GM23338 (cell line): ENCODE results near the gene TFCP2. TPM values are rescaled to one million over a fixed set of nuclear protein-coding genes. Genes with fewer than 3 reads are reported as not detected.

Experiments used
- ATAC-seq: fragments of 200-7000 bp; cut with Tn5 transposase; 3 replicates; pipeline ENCODE4 v1.9.1; 2020
- DNase-seq: peaks from one replicate; pipeline ENCODE4 v3.0.0-alpha.2; 2015; ENCODE audit warnings: low spot score
- H2AFZ ChIP-seq: fragments of 200-600 bp; sonication (generic); 2 replicates; pipeline ENCODE4 v1.8.0; 2016; ENCODE audit warnings: antibody characterized with exemption, mild to moderate bottlenecking, moderate library complexity
- H3F3A ChIP-seq: fragments of 200-600 bp; sonication (generic); replicated peaks from 2 replicates; pipeline ENCODE4 v1.8.0; 2017; ENCODE audit warnings: antibody characterized with exemption, mixed run types, low read depth
- H3K27ac ChIP-seq: fragments of 200-600 bp; sonication (generic); 2 replicates; pipeline ENCODE4 v1.6.1; 2016; ENCODE audit warnings: low read depth
- H3K27me3 ChIP-seq: fragments of 200-600 bp; sonication (generic); 2 replicates; pipeline ENCODE4 v1.8.0; 2016; ENCODE audit warnings: mild to moderate bottlenecking, mixed run types, moderate library complexity; ENCODE audit not compliant: insufficient read depth
- H3K36me3 ChIP-seq: fragments of 200-600 bp; sonication (generic); 2 replicates; pipeline ENCODE4 v1.8.0; 2016; ENCODE audit warnings: mild to moderate bottlenecking; ENCODE audit not compliant: insufficient read depth
- H3K4me1 ChIP-seq: fragments of 200-600 bp; sonication (generic); 2 replicates; pipeline ENCODE4 v1.8.0; 2016; ENCODE audit warnings: mild to moderate bottlenecking, moderate library complexity; ENCODE audit not compliant: insufficient read depth
- H3K4me2 ChIP-seq: fragments of 200-600 bp; sonication (generic); 2 replicates; pipeline ENCODE4 v1.7.1; 2017; ENCODE audit warnings: mixed run types
- H3K4me3 ChIP-seq: fragments of 200-600 bp; sonication (generic); 2 replicates; pipeline ENCODE4 v1.6.1; 2016; ENCODE audit warnings: mixed run types
- H3K79me2 ChIP-seq: fragments of 200-600 bp; sonication (generic); replicated peaks from 2 replicates; pipeline ENCODE4 v1.8.0; 2017; ENCODE audit warnings: mild to moderate bottlenecking; ENCODE audit not compliant: insufficient read depth
- H3K9me2 ChIP-seq: fragments of 200-600 bp; sonication (generic); 2 replicates; pipeline ENCODE4 v1.8.0; 2017; ENCODE audit not compliant: insufficient read depth
- H4K20me1 ChIP-seq: fragments of 200-600 bp; sonication (generic); replicated peaks from 2 replicates; pipeline ENCODE4 v1.8.0; 2017; ENCODE audit warnings: mild to moderate bottlenecking; ENCODE audit not compliant: insufficient read depth
- H3K27ac Mint-ChIP-seq: 2 replicates; pipeline ENCODE4 v1.8.0; 2020; ENCODE audit warnings: inconsistent platforms, mild to moderate bottlenecking, moderate library complexity, mixed read lengths
- H3K27me3 Mint-ChIP-seq: 3 replicates; pipeline ENCODE4 v1.8.0; 2022; ENCODE audit warnings: low read depth, mild to moderate bottlenecking, moderate library complexity, mixed read lengths, inconsistent platforms; ENCODE audit not compliant: insufficient read depth, poor library complexity
- H3K36me3 Mint-ChIP-seq: 3 replicates; pipeline ENCODE4 v1.8.0; 2021; ENCODE audit warnings: low read depth, mild to moderate bottlenecking, inconsistent platforms, moderate library complexity, mixed read lengths
- H3K4me1 Mint-ChIP-seq: 3 replicates; pipeline ENCODE4 v1.8.0; 2020; ENCODE audit warnings: mild to moderate bottlenecking, inconsistent platforms, mixed read lengths
- H3K4me3 Mint-ChIP-seq: 3 replicates; pipeline ENCODE4 v1.8.0; 2021; ENCODE audit warnings: moderate library complexity, mild to moderate bottlenecking, inconsistent platforms, mixed read lengths
- H3K9me3 Mint-ChIP-seq: 3 replicates; pipeline ENCODE4 v1.8.0; 2020; ENCODE audit warnings: moderate library complexity, mild to moderate bottlenecking, inconsistent platforms, mixed read lengths
- CREB1 ChIP-seq: fragments of 250-450 bp; sonication (Bioruptor Pico); IDR thresholded peaks from 2 replicates; pipeline ENCODE4 v1.5.0; 2020; ENCODE audit warnings: low read depth, mild to moderate bottlenecking, moderate library complexity
- EZH2 ChIP-seq: fragments of 200-600 bp; sonication (generic); IDR thresholded peaks from one replicate; pipeline ENCODE4 v1.8.0; 2017; ENCODE audit warnings: antibody characterized with exemption, mild to moderate bottlenecking, low read depth; ENCODE audit not compliant: unreplicated experiment
- EZH2phosphoT487 ChIP-seq: fragments of 200-600 bp; sonication (generic); IDR thresholded peaks from one replicate; pipeline ENCODE4 v1.8.1; 2018; ENCODE audit warnings: antibody characterized with exemption; ENCODE audit not compliant: unreplicated experiment
- JUNB ChIP-seq: IDR thresholded peaks from one replicate; pipeline ENCODE4 v1.6.1; 2016; ENCODE audit warnings: antibody characterized with exemption; ENCODE audit not compliant: unreplicated experiment
- NANOG ChIP-seq: IDR thresholded peaks from 2 replicates; pipeline ENCODE4 v1.6.1; 2016; ENCODE audit warnings: antibody characterized with exemption, borderline replicate concordance
- POLR2AphosphoS5 ChIP-seq: IDR thresholded peaks from 2 replicates; pipeline ENCODE4 v1.6.1; 2016; ENCODE audit warnings: antibody characterized with exemption, low read depth
- STAT1 ChIP-seq: IDR thresholded peaks from one replicate; pipeline ENCODE4 v1.6.1; 2016; ENCODE audit warnings: antibody characterized with exemption; ENCODE audit not compliant: unreplicated experiment
- ZNF114 ChIP-seq: fragments of 250-450 bp; sonication (Bioruptor Pico); IDR thresholded peaks from 2 replicates; pipeline ENCODE4 v1.5.0; 2020; ENCODE audit warnings: mild to moderate bottlenecking, moderate library complexity
- ZNF331 ChIP-seq: fragments of 250-450 bp; sonication (Bioruptor Pico); IDR thresholded peaks from 2 replicates; pipeline ENCODE4 v1.5.0; 2020; ENCODE audit warnings: low read depth, mild to moderate bottlenecking, moderate library complexity
- polyA plus RNA-seq: library from polyadenylated mRNA; unstranded; fragments of >200 nt; fragmentation: Nextera tagmentation; extraction: Ambion mirVana; gene quantifications from 2 replicates; pipeline ENCODE4 v1.2.1, GENCODE V29; 2016
- total RNA-seq: library from RNA; depleted of rRNA; stranded (reverse); fragments of >200 nt; shearing (Covaris generic); gene quantifications from 2 replicates; pipeline ENCODE4 v1.2.3, GENCODE V29; 2014
- TF ChIP-seq, protein P1 (sequence below): fragments of 250-450 bp; sonication (Bioruptor Pico); IDR thresholded peaks from 2 replicates; pipeline ENCODE4 v1.5.0; 2020; ENCODE audit warnings: mild to moderate bottlenecking, moderate library complexity
- TF ChIP-seq, protein P2 (sequence below): IDR thresholded peaks from 2 replicates; pipeline ENCODE4 v1.6.1; 2016; ENCODE audit warnings: antibody characterized with exemption
- TF ChIP-seq, protein P3 (sequence below), 2 experiments: fragments of 200-600 bp in 1 of 2; sonication (generic) in 1 of 2; conservative IDR thresholded peaks; 2 replicates each; pipeline versions ENCODE4 v1.5.1 to v1.6.1; 2016 to 2017; ENCODE audit warnings: antibody characterized with exemption in 2 of 2, low read depth in 2 of 2, mild to moderate bottlenecking in 2 of 2, moderate library complexity in 1 of 2
- TF ChIP-seq, protein P4 (sequence below): IDR thresholded peaks from one replicate; pipeline ENCODE4 v1.6.1; 2018; ENCODE audit warnings: antibody characterized with exemption; ENCODE audit not compliant: unreplicated experiment

TFCP2 gene
- total and polyA plus RNA-seq, 2 experiments from 2014 or later = 15.2 to 30.5 TPM

DNA sequence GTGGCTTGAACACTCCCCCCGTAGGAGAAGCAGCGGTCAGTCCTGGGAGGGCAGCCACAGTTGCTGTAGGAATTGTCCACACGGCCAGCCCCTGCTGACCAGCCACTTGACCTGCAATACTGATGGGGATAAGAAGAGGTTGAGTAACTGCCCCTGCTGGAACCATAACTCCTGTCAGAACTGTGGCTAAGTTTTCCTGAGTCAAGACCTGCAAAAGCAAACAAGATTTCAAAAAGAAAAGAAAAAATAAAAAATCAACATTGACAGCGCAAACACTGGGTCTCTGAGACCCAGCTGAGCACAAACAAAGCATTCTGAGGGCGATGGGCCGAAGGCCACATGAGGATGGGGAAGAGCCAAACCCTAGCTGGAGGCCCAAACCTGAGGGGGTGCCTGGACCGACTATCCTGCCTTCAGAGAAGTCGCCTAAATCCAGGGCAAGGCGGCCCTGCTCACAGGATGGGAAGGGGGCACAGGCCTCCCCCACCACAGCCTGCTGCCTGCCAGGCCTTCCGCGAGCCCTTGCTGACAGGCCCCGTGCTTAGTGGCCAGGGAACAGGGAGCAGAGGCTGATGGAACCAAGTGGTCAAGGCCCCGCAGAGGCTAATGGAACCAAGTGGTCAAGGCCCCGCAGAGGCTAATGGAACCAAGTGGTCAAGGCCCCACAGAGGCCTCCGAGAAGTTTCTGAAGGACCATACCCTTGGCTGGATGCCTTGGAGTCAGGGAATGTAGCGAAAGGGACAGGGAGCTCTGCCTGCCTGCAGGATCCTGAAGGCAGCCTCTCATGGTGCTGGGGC is 25.8 kb upstream of the TFCP2 start:
- H3K36me3 ChIP-seq = no peaks in the 10 kb centered on the region
- H3K4me3 Mint-ChIP-seq = no peak overlapping the region
- no peaks in the 10 kb centered on the region for H3K79me2 ChIP-seq
- no peak overlapping the region for H2AFZ ChIP-seq
- no peaks in the 10 kb centered on the region for H3K27me3 ChIP-seq
- H3K9me2 ChIP-seq = no peaks in the 10 kb centered on the region
- ATAC-seq = no peak
- no peak overlapping the region for H3K27ac ChIP-seq
- no peaks in the 10 kb centered on the region for H4K20me1 ChIP-seq
- no peak overlapping the region for H3K4me2 ChIP-seq
- H3K36me3 Mint-ChIP-seq = no peaks in the 10 kb centered on the region
- no peak for TF ChIP-seq ZNF114 (CRISPR knock-in tag)
- TF ChIP-seq, protein P1, sequence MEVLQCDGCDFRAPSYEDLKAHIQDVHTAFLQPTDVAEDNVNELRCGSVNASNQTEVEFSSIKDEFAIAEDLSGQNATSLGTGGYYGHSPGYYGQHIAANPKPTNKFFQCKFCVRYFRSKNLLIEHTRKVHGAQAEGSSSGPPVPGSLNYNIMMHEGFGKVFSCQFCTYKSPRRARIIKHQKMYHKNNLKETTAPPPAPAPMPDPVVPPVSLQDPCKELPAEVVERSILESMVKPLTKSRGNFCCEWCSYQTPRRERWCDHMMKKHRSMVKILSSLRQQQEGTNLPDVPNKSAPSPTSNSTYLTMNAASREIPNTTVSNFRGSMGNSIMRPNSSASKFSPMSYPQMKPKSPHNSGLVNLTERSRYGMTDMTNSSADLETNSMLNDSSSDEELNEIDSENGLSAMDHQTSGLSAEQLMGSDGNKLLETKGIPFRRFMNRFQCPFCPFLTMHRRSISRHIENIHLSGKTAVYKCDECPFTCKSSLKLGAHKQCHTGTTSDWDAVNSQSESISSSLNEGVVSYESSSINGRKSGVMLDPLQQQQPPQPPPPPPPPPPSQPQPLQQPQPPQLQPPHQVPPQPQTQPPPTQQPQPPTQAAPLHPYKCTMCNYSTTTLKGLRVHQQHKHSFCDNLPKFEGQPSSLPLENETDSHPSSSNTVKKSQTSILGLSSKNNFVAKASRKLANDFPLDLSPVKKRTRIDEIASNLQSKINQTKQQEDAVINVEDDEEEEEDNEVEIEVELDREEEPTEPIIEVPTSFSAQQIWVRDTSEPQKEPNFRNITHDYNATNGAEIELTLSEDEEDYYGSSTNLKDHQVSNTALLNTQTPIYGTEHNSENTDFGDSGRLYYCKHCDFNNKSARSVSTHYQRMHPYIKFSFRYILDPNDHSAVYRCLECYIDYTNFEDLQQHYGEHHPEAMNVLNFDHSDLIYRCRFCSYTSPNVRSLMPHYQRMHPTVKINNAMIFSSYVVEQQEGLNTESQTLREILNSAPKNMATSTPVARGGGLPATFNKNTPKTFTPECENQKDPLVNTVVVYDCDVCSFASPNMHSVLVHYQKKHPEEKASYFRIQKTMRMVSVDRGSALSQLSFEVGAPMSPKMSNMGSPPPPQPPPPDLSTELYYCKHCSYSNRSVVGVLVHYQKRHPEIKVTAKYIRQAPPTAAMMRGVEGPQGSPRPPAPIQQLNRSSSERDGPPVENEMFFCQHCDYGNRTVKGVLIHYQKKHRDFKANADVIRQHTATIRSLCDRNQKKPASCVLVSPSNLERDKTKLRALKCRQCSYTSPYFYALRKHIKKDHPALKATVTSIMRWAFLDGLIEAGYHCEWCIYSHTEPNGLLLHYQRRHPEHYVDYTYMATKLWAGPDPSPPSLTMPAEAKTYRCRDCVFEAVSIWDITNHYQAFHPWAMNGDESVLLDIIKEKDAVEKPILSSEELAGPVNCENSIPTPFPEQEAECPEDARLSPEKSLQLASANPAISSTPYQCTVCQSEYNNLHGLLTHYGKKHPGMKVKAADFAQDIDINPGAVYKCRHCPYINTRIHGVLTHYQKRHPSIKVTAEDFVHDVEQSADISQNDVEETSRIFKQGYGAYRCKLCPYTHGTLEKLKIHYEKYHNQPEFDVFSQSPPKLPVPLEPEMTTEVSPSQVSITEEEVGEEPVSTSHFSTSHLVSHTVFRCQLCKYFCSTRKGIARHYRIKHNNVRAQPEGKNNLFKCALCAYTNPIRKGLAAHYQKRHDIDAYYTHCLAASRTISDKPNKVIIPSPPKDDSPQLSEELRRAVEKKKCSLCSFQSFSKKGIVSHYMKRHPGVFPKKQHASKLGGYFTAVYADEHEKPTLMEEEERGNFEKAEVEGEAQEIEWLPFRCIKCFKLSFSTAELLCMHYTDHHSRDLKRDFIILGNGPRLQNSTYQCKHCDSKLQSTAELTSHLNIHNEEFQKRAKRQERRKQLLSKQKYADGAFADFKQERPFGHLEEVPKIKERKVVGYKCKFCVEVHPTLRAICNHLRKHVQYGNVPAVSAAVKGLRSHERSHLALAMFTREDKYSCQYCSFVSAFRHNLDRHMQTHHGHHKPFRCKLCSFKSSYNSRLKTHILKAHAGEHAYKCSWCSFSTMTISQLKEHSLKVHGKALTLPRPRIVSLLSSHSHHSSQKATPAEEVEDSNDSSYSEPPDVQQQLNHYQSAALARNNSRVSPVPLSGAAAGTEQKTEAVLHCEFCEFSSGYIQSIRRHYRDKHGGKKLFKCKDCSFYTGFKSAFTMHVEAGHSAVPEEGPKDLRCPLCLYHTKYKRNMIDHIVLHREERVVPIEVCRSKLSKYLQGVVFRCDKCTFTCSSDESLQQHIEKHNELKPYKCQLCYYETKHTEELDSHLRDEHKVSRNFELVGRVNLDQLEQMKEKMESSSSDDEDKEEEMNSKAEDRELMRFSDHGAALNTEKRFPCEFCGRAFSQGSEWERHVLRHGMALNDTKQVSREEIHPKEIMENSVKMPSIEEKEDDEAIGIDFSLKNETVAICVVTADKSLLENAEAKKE (CRISPR knock-in tag) = no peak
- TF ChIP-seq POLR2AphosphoS5 = no peak
- TF ChIP-seq JUNB = no peak
- no peak for TF ChIP-seq NANOG
- TF ChIP-seq, protein P2, sequence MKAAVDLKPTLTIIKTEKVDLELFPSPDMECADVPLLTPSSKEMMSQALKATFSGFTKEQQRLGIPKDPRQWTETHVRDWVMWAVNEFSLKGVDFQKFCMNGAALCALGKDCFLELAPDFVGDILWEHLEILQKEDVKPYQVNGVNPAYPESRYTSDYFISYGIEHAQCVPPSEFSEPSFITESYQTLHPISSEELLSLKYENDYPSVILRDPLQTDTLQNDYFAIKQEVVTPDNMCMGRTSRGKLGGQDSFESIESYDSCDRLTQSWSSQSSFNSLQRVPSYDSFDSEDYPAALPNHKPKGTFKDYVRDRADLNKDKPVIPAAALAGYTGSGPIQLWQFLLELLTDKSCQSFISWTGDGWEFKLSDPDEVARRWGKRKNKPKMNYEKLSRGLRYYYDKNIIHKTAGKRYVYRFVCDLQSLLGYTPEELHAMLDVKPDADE = no peak
- TF ChIP-seq, protein P3, sequence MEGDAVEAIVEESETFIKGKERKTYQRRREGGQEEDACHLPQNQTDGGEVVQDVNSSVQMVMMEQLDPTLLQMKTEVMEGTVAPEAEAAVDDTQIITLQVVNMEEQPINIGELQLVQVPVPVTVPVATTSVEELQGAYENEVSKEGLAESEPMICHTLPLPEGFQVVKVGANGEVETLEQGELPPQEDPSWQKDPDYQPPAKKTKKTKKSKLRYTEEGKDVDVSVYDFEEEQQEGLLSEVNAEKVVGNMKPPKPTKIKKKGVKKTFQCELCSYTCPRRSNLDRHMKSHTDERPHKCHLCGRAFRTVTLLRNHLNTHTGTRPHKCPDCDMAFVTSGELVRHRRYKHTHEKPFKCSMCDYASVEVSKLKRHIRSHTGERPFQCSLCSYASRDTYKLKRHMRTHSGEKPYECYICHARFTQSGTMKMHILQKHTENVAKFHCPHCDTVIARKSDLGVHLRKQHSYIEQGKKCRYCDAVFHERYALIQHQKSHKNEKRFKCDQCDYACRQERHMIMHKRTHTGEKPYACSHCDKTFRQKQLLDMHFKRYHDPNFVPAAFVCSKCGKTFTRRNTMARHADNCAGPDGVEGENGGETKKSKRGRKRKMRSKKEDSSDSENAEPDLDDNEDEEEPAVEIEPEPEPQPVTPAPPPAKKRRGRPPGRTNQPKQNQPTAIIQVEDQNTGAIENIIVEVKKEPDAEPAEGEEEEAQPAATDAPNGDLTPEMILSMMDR (conservative IDR thresholded peaks at IDR 0.05; ENCODE audit: low read depth in 2 of 2) = no peak
- no peak for TF ChIP-seq ZNF331
- no peak for TF ChIP-seq EZH2
- TF ChIP-seq, protein P4, sequence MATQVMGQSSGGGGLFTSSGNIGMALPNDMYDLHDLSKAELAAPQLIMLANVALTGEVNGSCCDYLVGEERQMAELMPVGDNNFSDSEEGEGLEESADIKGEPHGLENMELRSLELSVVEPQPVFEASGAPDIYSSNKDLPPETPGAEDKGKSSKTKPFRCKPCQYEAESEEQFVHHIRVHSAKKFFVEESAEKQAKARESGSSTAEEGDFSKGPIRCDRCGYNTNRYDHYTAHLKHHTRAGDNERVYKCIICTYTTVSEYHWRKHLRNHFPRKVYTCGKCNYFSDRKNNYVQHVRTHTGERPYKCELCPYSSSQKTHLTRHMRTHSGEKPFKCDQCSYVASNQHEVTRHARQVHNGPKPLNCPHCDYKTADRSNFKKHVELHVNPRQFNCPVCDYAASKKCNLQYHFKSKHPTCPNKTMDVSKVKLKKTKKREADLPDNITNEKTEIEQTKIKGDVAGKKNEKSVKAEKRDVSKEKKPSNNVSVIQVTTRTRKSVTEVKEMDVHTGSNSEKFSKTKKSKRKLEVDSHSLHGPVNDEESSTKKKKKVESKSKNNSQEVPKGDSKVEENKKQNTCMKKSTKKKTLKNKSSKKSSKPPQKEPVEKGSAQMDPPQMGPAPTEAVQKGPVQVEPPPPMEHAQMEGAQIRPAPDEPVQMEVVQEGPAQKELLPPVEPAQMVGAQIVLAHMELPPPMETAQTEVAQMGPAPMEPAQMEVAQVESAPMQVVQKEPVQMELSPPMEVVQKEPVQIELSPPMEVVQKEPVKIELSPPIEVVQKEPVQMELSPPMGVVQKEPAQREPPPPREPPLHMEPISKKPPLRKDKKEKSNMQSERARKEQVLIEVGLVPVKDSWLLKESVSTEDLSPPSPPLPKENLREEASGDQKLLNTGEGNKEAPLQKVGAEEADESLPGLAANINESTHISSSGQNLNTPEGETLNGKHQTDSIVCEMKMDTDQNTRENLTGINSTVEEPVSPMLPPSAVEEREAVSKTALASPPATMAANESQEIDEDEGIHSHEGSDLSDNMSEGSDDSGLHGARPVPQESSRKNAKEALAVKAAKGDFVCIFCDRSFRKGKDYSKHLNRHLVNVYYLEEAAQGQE = no peak
- no peak for TF ChIP-seq EZH2phosphoT487
- TF ChIP-seq STAT1 = no peak
- TF ChIP-seq CREB1 (CRISPR knock-in tag) = no peak
- peaks cover 9% of the 10 kb centered on the region for H3K27me3 Mint-ChIP-seq
- DNase-seq = no peak
- no peaks in the 10 kb centered on the region; the same call in 2 of the 3 replicates for H3K4me1 Mint-ChIP-seq
- H3K4me3 ChIP-seq = no peak overlapping the region
- no peaks in the 10 kb centered on the region for H3F3A ChIP-seq
- no peaks in the 10 kb centered on the region for H3K4me1 ChIP-seq
- no peak overlapping the region for H3K27ac Mint-ChIP-seq
- H3K9me3 Mint-ChIP-seq = no peaks in the 10 kb centered on the region
